ENCODE results near the gene ANKS1B.
"Not testable (repeated sequence)": the region's sequence is repeated elsewhere in the genome, so short reads cannot be mapped to it uniquely, and the experiment has no call there.

The ANKS1B gene

GRCh38 chr12:99383258-99383657, 601.5 kb downstream of the ANKS1B start:
- no peak for DNase-seq (ENCODE audit: low spot score)

- DNase-seq (ENCODE audit: low spot score): no peak
These were observed 602.7 kb downstream of the ANKS1B start for GRCh38 chr12:99381992-99382391.

- DNase-seq (ENCODE audit: low spot score): no peak
These were observed 604.0 kb downstream of the ANKS1B start for GRCh38 chr12:99380701-99381100.

- no peak for DNase-seq (ENCODE audit: low spot score)
These were observed 610.7 kb downstream of the ANKS1B start for GRCh38 chr12:99374023-99374422.

- no peak for DNase-seq (ENCODE audit: low spot score)
These were observed 612.3 kb downstream of the ANKS1B start for GRCh38 chr12:99372257-99372920.

GRCh38 chr12:99370421-99371138, 614.2 kb downstream of the ANKS1B start:
- no peak for DNase-seq (ENCODE audit: low spot score)

- no peak for DNase-seq (ENCODE audit: low spot score)
These were observed 617.6 kb downstream of the ANKS1B start for GRCh38 chr12:99367181-99367580.

- no peak for DNase-seq (ENCODE audit: low spot score)
These were observed 632.5 kb downstream of the ANKS1B start for GRCh38 chr12:99352269-99352668.

- no peak for DNase-seq (ENCODE audit: low spot score)
These were observed 640.8 kb downstream of the ANKS1B start for GRCh38 chr12:99343960-99344359.

- DNase-seq (ENCODE audit: low spot score): no peak
These were observed 645.1 kb downstream of the ANKS1B start for GRCh38 chr12:99339663-99340062.

- DNase-seq (ENCODE audit: low spot score): no peak
These were observed 650.3 kb downstream of the ANKS1B start for GRCh38 chr12:99334285-99335056.

GRCh38 chr12:99332936-99333591, 651.7 kb downstream of the ANKS1B start:
- DNase-seq (ENCODE audit: low spot score): no peak

- DNase-seq (ENCODE audit: low spot score): no peak
These were observed 654.5 kb downstream of the ANKS1B start for GRCh38 chr12:99330216-99330615.

- DNase-seq (ENCODE audit: low spot score): not testable (repeated sequence)
These were observed 663.5 kb downstream of the ANKS1B start for GRCh38 chr12:99321210-99321609.

- DNase-seq (ENCODE audit: low spot score): no peak
These were observed 673.4 kb downstream of the ANKS1B start for GRCh38 chr12:99311373-99311772.

- DNase-seq (ENCODE audit: low spot score): no peak
These were observed 674.9 kb downstream of the ANKS1B start for GRCh38 chr12:99309812-99310211.

- no peak for DNase-seq (ENCODE audit: low spot score)
These were observed 681.9 kb downstream of the ANKS1B start for GRCh38 chr12:99302874-99303273.

GRCh38 chr12:99287136-99287535, 697.6 kb downstream of the ANKS1B start:
- DNase-seq (ENCODE audit: low spot score): no peak

GRCh38 chr12:99284161-99284560, 700.6 kb downstream of the ANKS1B start:
- DNase-seq (ENCODE audit: low spot score): no peak

GRCh38 chr12:99282624-99283023, 702.1 kb downstream of the ANKS1B start:
- no peak for DNase-seq (ENCODE audit: low spot score)

GRCh38 chr12:99282086-99282485, 702.6 kb downstream of the ANKS1B start:
- no peak for DNase-seq (ENCODE audit: low spot score)

- no peak for DNase-seq (ENCODE audit: low spot score)
These were observed 703.5 kb downstream of the ANKS1B start for GRCh38 chr12:99281277-99281676.
